T follicular helper cell (primary cell): ENCODE measurements around the gene CARD18.
"Not testable (repeated sequence)": the region's sequence is repeated elsewhere in the genome, so short reads cannot be mapped to it uniquely, and the experiment has no call there.

Experiments
- DNase-seq: peaks from one replicate; pipeline ENCODE4 v3.0.0-alpha.2; 2020; ENCODE audit warnings: low read depth

The CARD18 gene

DNA sequence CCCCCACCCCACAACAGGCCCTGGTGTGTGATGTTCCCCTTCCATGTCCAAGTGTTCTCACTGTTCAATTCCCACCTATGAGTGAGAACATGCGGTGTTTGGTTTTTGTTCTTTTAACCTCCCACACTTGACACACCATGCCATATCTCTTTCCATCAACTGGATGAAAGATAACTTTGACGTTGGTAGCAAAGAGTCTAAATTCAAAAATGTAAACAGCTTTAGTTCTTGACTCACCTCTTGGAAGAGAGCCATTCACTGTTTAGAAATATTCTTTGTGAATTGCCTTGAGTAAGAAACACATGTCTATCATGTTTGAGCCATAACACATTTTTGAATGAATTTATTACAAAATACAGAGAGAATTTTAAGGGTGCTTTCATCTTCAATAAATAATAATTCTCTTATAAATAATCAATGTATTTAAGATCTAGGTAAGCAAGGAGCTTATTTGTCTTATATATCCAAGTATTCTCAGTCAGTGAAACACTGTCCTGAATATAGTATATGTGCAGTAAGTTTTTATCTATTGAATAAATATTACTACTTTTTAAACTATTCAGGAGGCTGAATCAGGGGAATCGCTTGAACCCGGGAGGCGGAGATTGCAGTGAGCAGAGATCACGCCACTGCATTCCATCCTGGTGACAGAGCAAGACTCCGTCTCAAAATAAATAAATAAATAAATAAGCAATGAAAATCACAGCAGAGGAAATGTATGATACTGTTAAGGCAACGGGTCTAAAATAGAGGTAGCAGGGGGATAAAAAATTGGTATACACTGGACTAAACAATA lies 6.7 kb downstream of the CARD18 start:
- no peak for DNase-seq

DNA sequence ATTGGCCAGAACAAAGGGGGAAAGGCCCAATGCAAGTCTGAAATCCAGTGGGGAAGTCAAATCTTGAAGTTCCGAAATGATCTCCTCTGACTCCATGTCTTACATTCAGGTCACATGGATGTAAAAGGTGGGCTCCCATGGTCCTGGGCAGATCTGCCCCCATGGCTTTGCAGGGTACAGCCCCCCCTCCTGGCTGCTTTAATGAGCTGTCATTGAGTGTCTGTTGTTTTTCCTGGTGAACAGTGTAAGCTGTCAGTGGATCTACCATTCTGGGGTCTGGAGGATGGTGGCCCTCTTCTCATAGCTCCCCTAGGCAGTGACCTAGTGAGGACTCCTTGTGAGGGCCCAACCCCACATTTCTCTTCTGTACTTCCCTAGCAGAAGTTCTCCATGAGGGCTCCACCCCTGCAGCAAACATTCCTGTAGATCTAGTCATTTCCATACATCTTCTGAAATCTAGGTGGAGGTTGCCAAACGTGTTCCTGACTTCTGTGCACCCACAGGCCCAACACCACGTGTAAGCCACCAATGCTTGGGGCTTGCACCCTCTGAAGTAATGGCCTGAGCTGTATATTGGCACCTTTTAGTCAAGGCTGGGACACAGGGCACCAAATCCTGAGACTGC lies 9.3 kb downstream of the CARD18 start:
- DNase-seq: no peak

DNA sequence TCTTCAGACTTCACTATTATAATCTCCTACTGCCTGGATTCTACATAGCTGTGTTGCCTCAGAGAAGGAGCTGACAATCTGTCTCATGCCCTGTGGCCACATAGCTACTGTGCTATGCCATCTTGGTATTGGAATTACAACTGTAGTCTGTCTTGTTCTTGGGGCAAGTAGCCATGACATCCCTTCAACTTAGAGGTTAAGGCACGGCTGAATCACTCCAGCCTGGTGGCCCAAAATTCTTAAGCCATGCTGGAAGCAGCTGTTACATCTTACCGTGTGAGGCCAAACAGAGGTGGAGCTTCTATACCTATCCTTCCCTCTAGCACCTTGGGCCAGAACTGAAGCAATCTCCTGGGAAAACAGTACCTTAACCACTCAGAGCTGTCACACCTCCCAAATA lies 14.8 kb downstream of the CARD18 start:
- DNase-seq: no peak

DNA sequence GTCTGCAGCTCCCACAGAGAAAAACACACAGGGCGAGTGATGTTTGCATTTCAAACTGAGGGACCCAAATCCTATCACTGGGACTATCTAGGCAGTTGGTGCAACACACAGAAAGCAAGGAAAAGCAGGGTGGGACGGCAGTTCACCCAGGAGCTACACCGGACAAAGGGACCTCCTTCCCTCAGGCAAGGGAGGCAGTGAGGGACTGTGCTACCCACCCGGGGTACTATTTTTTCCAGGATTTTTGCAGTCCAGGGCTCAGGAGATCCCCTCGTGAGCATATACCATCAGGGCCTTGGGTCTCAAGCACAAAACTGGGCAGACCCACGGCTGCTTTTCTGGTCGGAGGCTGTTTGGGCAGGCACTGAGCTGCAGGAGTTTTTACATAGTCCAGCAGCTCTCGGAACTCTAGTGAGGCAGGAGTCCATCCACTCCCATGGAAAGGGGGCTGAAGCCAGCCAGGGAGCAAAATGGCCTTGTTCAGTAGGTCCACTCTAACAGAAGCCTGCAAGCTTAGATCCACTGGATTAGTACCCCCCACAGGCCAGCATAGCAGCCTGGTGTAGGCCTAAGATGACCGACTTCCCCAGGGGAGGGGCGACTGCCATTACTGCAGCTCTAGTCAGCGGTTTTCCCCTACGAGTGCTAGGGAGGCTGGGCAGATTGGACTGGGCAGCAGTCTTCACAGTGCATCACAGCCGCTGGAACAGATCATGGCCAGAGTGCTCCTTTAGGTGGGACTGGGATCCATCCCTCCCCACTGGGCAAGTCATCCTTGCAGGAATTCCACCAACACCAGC lies 28.2 kb downstream of the CARD18 start:
- no peak for DNase-seq

DNA sequence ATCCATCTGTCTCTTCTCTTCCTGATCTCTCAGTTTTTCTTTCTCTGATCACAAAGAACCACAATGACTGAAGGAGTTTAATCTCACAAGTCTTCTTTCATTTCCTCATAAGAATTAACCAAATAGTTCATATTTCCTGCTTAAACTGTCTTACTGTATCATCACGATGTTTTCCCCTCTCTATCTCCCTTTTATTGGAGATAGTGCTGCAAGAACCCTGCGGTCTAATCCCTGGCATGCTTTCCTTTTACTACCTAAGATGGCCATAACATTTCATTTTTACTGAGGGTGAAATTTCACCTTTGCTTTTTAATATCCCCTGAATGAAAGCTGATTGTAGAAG lies 28.9 kb downstream of the CARD18 start:
- no peak for DNase-seq

DNA sequence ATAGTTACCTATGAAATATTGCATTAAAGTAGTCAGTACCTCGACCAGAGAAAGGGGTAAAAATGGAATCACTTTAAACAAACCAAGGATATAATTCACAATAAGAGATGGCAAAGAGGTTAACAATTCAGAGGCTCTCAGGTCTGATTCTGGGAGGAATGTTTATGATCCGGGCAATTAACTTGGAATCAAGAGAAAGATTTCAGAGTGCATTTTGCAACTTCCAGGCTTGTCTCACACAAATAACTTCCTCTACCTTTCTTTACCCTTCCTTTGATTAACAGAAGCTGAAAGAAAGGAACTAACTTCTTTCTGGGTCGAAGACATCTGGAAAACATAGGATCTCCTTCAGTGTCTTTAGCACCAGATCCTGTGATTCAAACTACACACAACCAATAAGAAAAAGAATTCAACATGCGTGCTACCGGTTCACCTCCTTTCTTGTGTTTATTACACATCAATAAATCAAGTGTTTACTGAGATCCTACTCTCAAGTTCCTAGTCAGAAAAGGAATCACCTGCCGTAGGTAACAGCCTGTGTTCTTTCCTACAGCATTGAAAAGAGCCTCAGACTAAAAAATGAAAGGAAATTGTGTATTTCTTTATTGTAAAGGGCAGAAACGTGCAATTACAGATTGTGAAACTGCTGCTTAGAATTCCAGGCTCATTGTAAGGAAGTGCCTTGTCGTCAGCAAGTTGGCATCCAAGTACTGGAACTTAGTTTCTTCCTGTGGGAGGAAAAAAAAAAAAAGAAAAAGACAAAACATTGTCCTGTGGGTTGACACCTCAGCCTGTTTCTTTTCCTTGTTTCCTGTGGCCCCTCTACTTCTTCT lies 29.5 kb downstream of the CARD18 start:
- no peak for DNase-seq

DNA sequence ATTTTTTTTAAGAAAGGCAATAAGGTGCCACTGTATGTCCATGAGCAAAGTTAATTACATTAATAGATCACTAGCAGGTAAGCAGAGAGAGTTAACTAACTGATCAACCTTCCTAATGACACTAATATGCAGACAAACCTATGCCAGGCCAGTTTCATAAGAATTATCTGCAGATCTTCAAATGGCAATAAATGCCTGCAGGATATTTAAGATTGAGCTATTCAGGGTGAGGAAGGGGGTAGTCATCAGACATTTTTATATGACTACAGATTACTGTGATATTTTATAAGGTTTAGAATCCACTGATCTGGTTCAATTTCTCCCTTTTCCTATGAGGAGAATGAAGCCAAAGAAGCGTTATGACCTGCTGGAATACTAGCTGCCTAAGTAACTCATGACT lies 30.2 kb downstream of the CARD18 start:
- DNase-seq: no peak

DNA sequence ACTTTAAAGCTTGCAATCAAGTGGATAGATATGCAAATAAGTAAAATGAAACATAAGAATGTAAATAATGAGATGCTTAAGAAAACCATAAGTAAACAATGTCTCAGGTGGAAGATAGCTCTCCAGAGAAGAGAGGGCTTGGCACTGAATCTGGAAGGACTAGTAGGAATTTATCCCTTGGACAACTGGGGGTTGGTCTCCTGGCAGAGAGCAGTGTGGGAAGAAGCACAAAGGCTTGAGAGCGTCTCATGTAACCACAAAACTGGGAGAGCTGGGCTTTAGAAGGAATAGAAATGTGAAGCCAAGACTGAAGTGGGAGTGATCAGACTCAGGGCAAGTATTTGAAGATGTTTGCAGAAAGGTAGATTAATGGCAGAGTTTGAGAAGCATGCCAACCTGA lies 31.3 kb downstream of the CARD18 start:
- DNase-seq: no peak

DNA sequence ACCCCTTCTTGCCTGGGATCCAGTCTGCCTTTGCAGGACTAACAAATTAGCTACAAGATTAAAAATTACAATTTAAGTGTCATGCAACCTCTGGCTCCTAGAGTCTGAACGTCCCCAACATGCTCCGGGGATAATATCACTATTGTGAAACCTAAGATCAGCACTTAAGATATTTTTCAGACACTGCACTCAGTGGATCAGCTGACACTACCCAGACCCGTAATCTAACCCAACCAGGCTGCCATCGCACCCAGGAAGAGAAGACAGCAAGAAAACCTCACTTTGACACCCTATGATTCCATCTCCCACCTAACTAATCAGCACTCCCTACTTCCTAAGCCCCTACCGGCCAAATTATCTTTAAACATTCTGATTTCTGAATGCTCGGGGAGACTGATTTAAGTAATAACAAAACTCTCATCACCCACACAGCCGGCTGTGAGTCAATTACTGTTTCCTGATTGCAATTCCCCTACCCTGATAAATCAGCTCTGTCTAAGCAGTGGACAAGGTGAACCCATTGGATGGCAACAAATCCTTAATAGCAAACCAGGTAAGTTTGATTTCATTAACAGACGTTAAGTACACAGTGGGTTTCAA lies 32.2 kb downstream of the CARD18 start:
- DNase-seq: not testable (repeated sequence)

DNA sequence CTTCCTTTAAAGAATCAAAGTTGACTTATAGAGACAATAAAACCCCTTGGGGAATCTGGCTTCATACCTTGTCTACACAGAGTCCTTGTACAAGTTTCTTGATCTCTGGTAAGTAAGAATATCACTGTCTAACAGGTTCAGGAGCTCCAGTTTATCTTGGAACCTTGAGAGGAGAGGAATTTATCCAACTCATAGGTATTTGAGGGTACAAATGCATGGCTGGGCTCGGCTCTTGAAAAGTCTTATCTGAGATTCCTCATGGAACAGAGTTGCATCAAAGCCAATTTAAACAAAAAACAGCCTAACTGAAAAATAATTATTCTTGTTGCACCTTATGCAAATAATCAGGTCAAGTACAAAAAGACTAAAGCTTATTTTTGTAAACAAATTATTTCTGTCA lies 33.4 kb downstream of the CARD18 start:
- no peak for DNase-seq

DNA sequence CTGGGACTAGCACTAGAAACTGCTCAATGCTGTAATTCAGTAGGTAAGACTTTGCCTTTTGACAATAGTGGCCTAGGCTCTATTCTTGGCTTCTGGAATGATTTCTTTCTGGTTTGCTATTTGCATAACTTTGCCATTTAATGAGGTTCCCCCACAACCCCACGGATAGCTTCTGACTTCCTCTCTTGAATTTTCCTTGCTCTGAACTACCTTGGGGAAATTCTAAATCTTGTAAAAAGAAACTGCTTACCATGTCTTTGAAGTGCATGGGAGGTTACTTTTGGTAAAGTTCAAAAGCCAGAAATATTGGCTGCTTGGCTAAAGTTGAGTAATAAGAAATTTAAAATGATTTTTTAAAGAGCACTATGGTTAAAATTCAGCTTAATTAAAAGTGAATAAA lies 35.3 kb downstream of the CARD18 start:
- no peak for DNase-seq

DNA sequence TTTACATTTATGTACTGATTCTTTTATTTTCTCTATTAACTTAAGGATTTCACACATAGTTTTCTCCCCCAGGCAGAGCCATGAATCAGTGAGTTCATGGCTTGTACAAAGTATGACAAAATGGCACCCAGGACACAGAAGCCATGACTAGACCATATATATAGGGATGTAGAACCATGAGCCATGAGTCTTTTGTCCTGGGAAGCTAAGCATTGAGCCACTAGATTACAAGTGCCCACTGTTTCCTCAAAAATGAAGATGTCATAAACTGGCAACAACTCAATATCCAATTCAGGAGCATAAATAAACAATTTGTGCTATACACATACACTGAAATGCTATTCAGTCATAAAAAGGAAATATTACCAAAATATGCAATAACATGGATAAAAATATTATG lies 36.2 kb downstream of the CARD18 start:
- no peak for DNase-seq

DNA sequence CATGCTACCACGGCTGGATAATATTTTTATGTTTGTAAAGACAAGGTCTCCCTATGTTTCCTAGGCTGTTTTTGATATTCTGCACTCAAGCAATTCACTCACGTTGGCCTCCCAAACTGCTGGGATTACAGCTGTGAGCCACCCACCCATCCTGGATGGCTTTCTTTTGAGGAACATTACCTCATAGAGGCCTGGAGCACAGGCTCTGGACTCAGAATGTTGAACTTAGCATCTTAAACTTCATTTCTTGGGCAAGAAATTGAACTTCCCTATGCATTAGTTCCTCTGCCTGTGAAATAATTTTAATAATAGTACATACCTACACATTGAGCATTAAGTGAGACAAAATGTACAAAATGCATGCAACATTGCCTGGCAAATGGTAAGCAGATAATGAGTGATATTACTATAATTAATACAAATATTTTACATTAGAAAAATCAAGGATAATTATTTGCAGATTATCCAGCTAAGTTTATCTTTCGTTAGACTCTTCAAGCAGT lies 37.4 kb downstream of the CARD18 start:
- not testable (repeated sequence) for DNase-seq

DNA sequence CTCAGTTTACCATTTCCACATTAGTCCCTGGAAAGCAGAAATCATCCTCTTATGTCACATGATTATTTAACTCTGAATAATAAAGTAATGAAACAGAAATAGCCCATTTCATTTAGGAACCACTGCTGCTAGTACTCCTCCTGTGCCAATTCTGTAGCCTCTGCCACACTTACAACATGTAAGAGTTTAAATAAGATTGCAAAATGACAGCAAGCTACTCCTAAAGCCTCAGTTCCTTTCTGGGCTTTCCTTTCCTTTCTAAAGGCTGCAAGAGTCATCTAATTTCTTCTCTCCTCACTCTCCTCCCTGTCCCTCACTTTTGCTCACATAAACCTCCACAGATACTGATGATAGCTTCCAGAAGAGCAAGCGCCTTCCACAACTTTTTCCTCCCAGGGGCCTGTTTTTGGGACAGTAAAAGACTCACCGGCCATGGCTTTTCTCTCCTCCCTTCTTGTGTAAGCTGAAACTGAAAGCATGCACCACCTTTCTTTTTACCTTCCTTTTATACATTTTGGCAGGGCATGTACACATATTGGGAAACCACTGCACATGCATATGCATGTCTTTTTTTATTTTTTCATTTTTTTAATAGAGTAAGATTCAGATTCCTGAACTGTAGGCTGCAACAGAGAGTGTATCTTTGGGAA lies 38.5 kb downstream of the CARD18 start:
- DNase-seq: no peak

DNA sequence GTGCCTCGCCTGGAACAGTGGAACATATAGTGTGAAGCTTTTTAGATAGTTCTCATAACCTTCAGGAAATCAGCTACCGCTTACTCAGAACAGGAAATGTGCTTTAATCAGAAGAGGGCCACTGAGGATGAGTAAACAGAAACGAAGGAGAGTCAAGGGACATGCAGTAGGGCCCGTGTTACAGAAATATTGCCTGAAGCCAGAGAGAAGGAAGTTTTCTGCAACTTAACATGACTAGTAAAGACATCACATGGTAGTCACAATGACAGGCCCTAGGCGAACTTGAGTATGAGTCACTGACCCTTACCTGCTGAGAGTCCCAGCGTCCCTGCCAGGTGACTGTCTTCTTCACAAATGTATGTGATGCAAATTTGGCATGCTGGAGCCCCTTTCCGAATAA lies 39.4 kb downstream of the CARD18 start:
- no peak for DNase-seq

DNA sequence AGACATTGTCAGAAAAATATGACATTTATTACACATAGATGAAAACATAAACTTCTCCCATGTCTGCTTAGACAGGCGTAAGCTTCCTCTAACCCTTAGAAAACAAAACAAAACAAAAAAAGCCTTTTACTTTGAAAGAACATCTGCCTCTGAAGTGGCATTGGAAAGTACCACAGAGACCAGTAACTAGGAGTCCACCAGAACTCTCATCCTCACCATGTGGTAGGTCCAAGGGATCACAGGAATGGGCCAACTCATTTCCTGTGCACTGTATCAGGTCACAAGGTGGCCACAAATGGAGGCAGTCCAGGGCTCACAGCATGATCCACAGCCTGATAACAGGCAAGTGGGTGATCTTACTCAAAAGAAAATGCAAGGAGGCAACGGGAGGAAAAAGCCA lies 40.0 kb downstream of the CARD18 start:
- DNase-seq: not testable (repeated sequence)

DNA sequence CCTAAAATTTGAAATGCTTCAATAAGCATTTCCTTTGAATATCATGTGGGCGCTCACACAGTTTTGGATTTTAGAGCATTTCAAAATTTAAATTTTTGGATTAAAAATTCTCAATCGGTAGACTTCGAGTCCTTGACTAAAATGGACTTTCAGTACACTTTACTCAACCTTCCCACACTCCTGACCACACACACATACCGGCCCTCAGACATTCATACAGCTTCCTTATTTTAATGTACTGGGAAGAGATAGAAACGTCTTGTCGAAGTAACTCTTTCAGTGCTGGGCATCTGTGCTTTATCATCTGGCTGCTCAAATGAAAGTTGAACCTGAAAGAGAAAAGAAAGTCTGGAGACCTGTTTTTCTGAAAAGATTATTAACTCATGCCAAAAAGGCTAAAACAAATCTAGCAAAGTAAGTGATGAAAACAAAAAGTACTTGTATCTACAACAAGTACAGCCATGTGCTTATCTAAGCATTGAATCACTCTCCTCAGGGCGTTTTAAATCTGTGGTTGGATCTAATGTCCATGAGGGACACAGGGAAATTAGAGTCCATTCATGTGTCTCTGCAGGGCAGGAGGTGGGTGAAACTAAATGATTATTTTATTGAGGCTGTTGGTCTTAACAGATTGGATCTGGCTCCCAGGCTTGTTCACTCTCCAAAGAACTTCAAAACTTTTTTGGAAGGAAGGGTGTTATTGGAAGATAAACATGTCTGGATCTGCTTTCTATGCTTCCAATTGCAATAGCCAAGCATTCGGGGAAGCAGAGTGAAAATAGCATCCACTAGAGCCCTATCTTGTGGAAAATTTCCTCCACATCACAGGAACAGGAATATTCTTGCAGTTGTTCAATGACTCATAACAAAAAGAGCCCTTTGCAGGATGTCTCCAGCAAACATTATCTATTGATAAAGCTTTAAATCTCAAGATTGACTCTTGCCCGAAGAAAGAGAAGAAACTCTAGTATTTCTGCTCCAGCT lies 47.0 kb downstream of the CARD18 start:
- DNase-seq: no peak
